Measurements from ENCODE around the gene KAT6B. TPM values are rescaled to one million over a fixed set of nuclear protein-coding genes. Genes with fewer than 3 reads are reported as not detected.

The KAT6B gene
- total and polyA plus RNA-seq, 2 donors (not counting 1 experiment from before 2014, with no cell fraction given): 3.9 to 37.8 TPM

DNA sequence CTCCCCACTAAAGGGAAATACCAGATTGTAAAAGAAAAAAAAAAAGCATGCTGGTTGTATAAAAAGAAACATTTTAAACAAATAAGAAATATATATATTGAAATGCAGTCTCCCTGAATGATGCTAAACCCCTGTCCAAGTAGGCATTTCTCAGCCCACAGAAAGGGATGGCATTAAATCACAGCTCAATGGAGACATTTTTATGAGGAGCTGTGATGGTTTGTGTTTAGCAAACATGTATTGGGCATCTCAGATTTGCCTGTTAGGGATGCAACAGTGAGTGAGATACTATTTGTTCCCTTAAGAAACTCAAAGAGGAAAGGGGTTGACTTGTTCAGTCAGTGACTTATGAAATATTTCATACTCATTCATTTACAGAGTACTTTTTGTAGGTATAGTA lies 51.5 kb downstream of the KAT6B start:
- Histone ChIP-seq H3K79me2 (ENCODE audit: control insufficient read depth, insufficient read depth, low read length) (peaks cover 8% of the 10 kb centered on the region), H3K27me3 (ENCODE audit: control insufficient read depth, insufficient read depth, low read length) (no peaks in the 10 kb centered on the region), H3K4me2 (ENCODE audit: extremely low read depth, insufficient read depth, low read length) (no peak overlapping the region), H3K9ac (ENCODE audit: insufficient read depth, low read length) (no peak overlapping the region), H3K27ac (ENCODE audit: insufficient read depth, low read length) (no peak overlapping the region), H3K4me1 (ENCODE audit: control insufficient read depth, extremely low read depth, insufficient read depth, low read length) (peaks cover 6% of the 10 kb centered on the region), H3K36me3 (ENCODE audit: control insufficient read depth, insufficient read depth, low read length) (no peaks in the 10 kb centered on the region), H3K9me3 (ENCODE audit: control insufficient read depth, insufficient read depth, low read depth, low read length) (no peaks in the 10 kb centered on the region), H3K4me3 (replicated peaks in 1 of 4; ENCODE audit: control extremely low read depth in 1 of 4, insufficient read depth in 1 of 4, low read depth in 3 of 4, low read length in 4 of 4) (no peak overlapping the region), H4K20me1 (ENCODE audit: control insufficient read depth, extremely low read depth, insufficient read depth, low read length) (no peaks in the 10 kb centered on the region), H2AFZ (ENCODE audit: low read length) (no peak overlapping the region)
- no peak for DNase-seq (ENCODE audit: low read depth in 2 of 2)
- TF ChIP-seq EZH2 (IDR thresholded peaks at IDR 0.05; ENCODE audit: low read length, missing control alignments): no peak
- TF ChIP-seq, protein P1, sequence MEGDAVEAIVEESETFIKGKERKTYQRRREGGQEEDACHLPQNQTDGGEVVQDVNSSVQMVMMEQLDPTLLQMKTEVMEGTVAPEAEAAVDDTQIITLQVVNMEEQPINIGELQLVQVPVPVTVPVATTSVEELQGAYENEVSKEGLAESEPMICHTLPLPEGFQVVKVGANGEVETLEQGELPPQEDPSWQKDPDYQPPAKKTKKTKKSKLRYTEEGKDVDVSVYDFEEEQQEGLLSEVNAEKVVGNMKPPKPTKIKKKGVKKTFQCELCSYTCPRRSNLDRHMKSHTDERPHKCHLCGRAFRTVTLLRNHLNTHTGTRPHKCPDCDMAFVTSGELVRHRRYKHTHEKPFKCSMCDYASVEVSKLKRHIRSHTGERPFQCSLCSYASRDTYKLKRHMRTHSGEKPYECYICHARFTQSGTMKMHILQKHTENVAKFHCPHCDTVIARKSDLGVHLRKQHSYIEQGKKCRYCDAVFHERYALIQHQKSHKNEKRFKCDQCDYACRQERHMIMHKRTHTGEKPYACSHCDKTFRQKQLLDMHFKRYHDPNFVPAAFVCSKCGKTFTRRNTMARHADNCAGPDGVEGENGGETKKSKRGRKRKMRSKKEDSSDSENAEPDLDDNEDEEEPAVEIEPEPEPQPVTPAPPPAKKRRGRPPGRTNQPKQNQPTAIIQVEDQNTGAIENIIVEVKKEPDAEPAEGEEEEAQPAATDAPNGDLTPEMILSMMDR (conservative IDR thresholded peaks at IDR 0.05 in 1 of 2, IDR thresholded peaks at IDR 0.05 in 1 of 2; ENCODE audit: low read depth in 1 of 2, low read length in 2 of 2): no peak

DNA sequence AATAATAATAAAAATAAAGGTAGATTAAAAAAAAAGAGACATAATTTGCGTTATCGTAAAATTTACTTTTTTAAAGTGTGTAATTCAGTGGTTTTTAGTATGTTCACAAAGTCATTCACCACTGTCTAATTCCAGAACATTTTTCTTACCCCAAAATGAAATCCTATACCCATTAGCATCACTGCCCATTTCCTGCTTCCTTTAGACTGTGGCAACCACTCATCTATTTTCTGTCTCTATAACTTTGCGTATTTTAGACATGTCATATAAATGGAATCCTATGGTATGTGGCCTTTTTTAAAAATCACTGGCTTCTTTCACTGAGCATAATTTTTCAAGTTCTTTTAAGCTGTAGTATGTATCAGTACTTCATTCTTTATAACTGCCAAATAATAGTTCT lies 53.6 kb downstream of the KAT6B start:
- peak; percentile 45 to 68 for DNase-seq (ENCODE audit: low read depth in 2 of 2)
- Histone ChIP-seq H3K4me2 (ENCODE audit: extremely low read depth, insufficient read depth, low read length) (no peak overlapping the region), H3K79me2 (ENCODE audit: control insufficient read depth, insufficient read depth, low read length) (peaks cover 8% of the 10 kb centered on the region), H3K9me3 (ENCODE audit: control insufficient read depth, insufficient read depth, low read depth, low read length) (no peaks in the 10 kb centered on the region), H3K4me3 (replicated peaks in 1 of 4; ENCODE audit: control extremely low read depth in 1 of 4, insufficient read depth in 1 of 4, low read depth in 3 of 4, low read length in 4 of 4) (no peak overlapping the region), H3K27ac (ENCODE audit: insufficient read depth, low read length) (no peak overlapping the region), H3K4me1 (ENCODE audit: control insufficient read depth, extremely low read depth, insufficient read depth, low read length) (peaks cover 4% of the 10 kb centered on the region), H3K36me3 (ENCODE audit: control insufficient read depth, insufficient read depth, low read length) (no peaks in the 10 kb centered on the region), H3K27me3 (ENCODE audit: control insufficient read depth, insufficient read depth, low read length) (no peaks in the 10 kb centered on the region), H3K9ac (ENCODE audit: insufficient read depth, low read length) (no peak overlapping the region), H2AFZ (ENCODE audit: low read length) (no peak overlapping the region), H4K20me1 (ENCODE audit: control insufficient read depth, extremely low read depth, insufficient read depth, low read length) (no peaks in the 10 kb centered on the region)
- TF ChIP-seq, protein P1 (conservative IDR thresholded peaks at IDR 0.05 in 1 of 2, IDR thresholded peaks at IDR 0.05 in 1 of 2; ENCODE audit: low read depth in 1 of 2, low read length in 2 of 2): no peak
- no peak for TF ChIP-seq EZH2 (IDR thresholded peaks at IDR 0.05; ENCODE audit: low read length, missing control alignments)

DNA sequence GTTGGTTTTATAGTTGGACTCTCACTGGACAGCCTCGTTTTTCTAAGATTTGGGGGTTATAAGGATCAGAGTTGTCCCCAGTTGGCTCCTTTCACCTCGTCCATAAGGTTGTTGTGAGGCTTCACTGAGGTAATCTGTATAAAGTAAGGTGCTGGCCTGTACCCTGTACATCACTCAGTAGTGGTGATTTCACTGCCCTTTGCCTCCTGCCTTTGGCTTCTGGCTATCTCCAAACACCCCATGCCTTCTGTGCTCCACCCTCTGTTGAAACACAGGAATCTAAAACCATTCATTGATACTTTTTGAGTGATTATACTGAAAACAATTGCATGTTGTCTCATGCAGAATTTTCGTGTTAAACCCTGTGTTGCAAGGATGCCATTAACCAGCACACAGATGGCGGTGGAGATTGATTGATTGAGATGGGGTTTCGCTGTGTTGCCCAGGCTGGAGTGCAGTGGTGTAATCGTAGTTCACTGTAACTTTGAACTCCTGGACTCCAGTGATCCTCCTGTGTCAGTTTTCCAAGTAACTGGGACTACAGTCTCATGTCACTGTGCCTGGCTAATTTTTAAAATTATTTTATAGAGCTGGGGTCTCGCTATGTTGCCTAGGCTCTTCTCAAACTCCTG lies 55.0 kb downstream of the KAT6B start:
- Histone ChIP-seq H3K9me3 (ENCODE audit: control insufficient read depth, insufficient read depth, low read depth, low read length) (no peaks in the 10 kb centered on the region), H3K4me2 (ENCODE audit: extremely low read depth, insufficient read depth, low read length) (no peak overlapping the region), H3K9ac (ENCODE audit: insufficient read depth, low read length) (no peak overlapping the region)

More for the DNA sequence above, 55.0 kb downstream of the KAT6B start:
- Histone ChIP-seq H3K36me3 (ENCODE audit: control insufficient read depth, insufficient read depth, low read length) (no peaks in the 10 kb centered on the region), H3K27ac (ENCODE audit: insufficient read depth, low read length) (no peak overlapping the region), H4K20me1 (ENCODE audit: control insufficient read depth, extremely low read depth, insufficient read depth, low read length) (no peaks in the 10 kb centered on the region), H3K79me2 (ENCODE audit: control insufficient read depth, insufficient read depth, low read length) (peaks cover 9% of the 10 kb centered on the region), H3K4me1 (ENCODE audit: control insufficient read depth, extremely low read depth, insufficient read depth, low read length) (peaks cover 4% of the 10 kb centered on the region), H2AFZ (ENCODE audit: low read length) (no peak overlapping the region), H3K4me3 (replicated peaks in 1 of 4; ENCODE audit: control extremely low read depth in 1 of 4, insufficient read depth in 1 of 4, low read depth in 3 of 4, low read length in 4 of 4) (no peak overlapping the region), H3K27me3 (ENCODE audit: control insufficient read depth, insufficient read depth, low read length) (no peaks in the 10 kb centered on the region)
- no peak for DNase-seq (ENCODE audit: low read depth in 2 of 2)
- TF ChIP-seq, protein P1 (conservative IDR thresholded peaks at IDR 0.05 in 1 of 2, IDR thresholded peaks at IDR 0.05 in 1 of 2; ENCODE audit: low read depth in 1 of 2, low read length in 2 of 2): no peak
- TF ChIP-seq EZH2 (IDR thresholded peaks at IDR 0.05; ENCODE audit: low read length, missing control alignments): no peak

Data from fibroblast of lung (primary cell).